ENCODE measurements around the gene DGKI.

DNA sequence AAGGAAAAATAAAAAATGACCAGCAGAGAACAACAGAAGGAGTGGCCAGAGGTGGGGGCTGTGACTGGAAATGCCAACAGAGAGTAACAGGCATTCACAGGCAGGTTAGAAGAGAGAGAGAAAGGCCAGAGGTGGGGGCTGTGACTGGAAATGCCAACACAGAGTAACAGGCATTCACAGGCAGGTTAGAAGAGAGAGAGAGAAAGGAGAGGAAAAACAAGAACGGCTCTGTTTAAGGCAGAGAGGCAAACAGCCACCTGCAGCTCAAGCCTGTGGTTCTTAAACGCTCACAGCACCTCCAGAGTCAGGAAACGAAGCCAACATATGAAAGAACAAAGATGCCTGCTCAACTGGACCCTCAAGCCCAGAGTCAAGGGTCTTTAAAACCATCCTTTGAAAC lies 39.5 kb upstream of the DGKI start:
- TF ChIP-seq, protein P1, sequence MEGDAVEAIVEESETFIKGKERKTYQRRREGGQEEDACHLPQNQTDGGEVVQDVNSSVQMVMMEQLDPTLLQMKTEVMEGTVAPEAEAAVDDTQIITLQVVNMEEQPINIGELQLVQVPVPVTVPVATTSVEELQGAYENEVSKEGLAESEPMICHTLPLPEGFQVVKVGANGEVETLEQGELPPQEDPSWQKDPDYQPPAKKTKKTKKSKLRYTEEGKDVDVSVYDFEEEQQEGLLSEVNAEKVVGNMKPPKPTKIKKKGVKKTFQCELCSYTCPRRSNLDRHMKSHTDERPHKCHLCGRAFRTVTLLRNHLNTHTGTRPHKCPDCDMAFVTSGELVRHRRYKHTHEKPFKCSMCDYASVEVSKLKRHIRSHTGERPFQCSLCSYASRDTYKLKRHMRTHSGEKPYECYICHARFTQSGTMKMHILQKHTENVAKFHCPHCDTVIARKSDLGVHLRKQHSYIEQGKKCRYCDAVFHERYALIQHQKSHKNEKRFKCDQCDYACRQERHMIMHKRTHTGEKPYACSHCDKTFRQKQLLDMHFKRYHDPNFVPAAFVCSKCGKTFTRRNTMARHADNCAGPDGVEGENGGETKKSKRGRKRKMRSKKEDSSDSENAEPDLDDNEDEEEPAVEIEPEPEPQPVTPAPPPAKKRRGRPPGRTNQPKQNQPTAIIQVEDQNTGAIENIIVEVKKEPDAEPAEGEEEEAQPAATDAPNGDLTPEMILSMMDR (IDR thresholded peaks at IDR 0.05 in 8 of 11, conservative IDR thresholded peaks at IDR 0.05 in 3 of 11) = no peak
- no peak for TF ChIP-seq POLR2A (IDR thresholded peaks at IDR 0.05)
- no peak for TF ChIP-seq POLR2AphosphoS5 (IDR thresholded peaks at IDR 0.05)

Measured in spleen (tissue), 7 donors.